GM18520 (cell line): ENCODE results near the gene FRZB.

Source experiments
- ATAC-seq: cut with Tn5 transposase; IDR thresholded peaks from one replicate; pipeline ENCODE4 v1.9.1; 2021; ENCODE audit not compliant: unreplicated experiment

FRZB gene

GRCh38 chr2:182845794-182846417 lies 20.5 kb downstream of the FRZB start:
- no peak for ATAC-seq

GRCh38 chr2:182836451-182836850 lies 30.0 kb downstream of the FRZB start:
- no peak for ATAC-seq

- ATAC-seq = no peak
These were observed 32.1 kb downstream of the FRZB start for GRCh38 chr2:182834293-182834692.

- no peak for ATAC-seq
These were observed 33.2 kb downstream of the FRZB start for GRCh38 chr2:182833084-182833854.

- ATAC-seq = no peak
These were observed 34.5 kb downstream of the FRZB start for GRCh38 chr2:182831921-182832320.

GRCh38 chr2:182831101-182831500 lies 35.3 kb downstream of the FRZB start:
- no peak for ATAC-seq

GRCh38 chr2:182827182-182827879 lies 39.1 kb downstream of the FRZB start:
- no peak for ATAC-seq

- ATAC-seq = no peak
These were observed 39.9 kb downstream of the FRZB start for GRCh38 chr2:182826496-182826895.

GRCh38 chr2:182826064-182826463 lies 40.4 kb downstream of the FRZB start:
- no peak for ATAC-seq

GRCh38 chr2:182824767-182825158 lies 41.7 kb downstream of the FRZB start:
- no peak for ATAC-seq

- ATAC-seq = no peak
These were observed 42.2 kb downstream of the FRZB start for GRCh38 chr2:182824056-182824766.

- no peak for ATAC-seq
These were observed 43.7 kb downstream of the FRZB start for GRCh38 chr2:182822733-182823132.

- no peak for ATAC-seq
These were observed 45.3 kb downstream of the FRZB start for GRCh38 chr2:182821182-182821581.

GRCh38 chr2:182819412-182819811 lies 47.0 kb downstream of the FRZB start:
- no peak for ATAC-seq

GRCh38 chr2:182818925-182819324 lies 47.5 kb downstream of the FRZB start:
- no peak for ATAC-seq

GRCh38 chr2:182818501-182818900 lies 47.9 kb downstream of the FRZB start:
- no peak for ATAC-seq

- no peak for ATAC-seq
These were observed 48.9 kb downstream of the FRZB start for GRCh38 chr2:182817558-182817957.

GRCh38 chr2:182816866-182817265 lies 49.6 kb downstream of the FRZB start:
- no peak for ATAC-seq

- ATAC-seq = no peak
These were observed 51.6 kb downstream of the FRZB start for GRCh38 chr2:182814804-182815203.

- no peak for ATAC-seq
These were observed 52.1 kb downstream of the FRZB start for GRCh38 chr2:182814380-182814779.

- ATAC-seq = no peak
These were observed 56.4 kb downstream of the FRZB start for GRCh38 chr2:182810087-182810486.
